G401.6 (cell line): ENCODE measurements around the gene F3.

Experiments
- FAIRE-seq: peaks from 2 replicates; lab custom pipeline; 2012; peaks lifted over from hg19 to GRCh38; lab: Jason Lieb, UNC

The F3 gene

DNA sequence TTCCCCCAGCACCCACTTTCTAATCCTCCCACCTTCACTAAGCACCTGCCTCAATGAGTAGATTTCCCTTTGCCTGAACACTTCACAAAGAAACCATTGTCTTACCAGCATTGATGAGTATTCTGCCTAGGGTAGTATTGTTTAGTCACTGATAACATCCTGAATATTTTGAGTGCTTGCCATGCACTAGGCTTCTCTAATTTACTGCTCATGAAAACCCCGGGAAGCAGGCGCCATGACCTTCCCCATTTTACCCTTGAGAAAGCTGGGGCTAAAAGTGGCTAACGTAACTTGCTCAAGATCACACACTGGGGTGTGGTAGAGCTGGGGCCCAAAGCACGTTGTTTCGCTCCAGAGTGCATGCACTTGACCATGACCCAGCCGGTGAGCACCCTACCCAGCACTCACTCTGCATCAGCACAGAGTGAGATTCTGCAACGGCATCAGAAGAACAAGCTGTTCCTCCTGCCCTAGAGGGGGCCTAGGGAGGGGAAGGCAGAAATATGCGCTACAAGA is 10.6 kb upstream of the F3 start:
- FAIRE-seq: no peak

DNA sequence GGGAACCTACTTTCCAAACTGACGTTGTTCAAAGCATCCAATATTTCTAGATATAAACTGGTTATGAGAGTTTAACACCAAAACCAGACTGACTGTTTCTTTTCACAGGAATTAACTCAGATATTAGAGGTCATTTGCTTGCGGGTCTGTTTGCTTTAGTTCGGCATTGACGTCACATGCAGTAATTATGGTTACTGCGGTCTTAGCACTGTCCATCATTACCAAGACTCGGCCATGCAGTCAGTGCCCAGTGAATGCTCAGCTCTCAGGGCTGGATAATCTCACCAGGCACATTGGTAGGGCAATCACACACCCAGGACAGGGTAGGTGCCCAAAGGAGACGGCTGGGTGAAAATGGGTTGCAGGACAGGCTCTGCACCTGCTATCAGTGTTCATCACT is 9.9 kb upstream of the F3 start:
- no peak for FAIRE-seq

DNA sequence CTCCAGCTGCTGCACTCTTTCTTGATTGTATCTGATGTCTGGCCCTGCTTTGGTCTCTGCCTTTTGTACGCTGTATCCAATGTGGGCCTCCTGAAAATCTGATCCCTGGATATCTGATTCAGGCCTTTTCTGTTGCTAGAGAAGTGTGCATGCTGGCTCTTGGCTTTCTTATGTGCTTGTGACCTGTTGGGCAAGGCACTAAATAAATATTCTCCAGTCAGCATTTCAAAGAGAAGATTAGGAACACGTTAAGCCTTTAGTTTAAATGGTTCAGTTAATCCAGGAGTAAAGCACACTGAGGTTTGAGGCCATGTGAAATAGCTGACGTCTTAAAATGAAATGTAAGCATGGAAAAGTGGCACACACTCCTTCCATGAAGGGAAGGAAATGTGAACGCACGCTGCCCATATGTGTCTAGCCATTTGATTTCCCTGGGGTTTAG is 9.3 kb upstream of the F3 start:
- no peak for FAIRE-seq

DNA sequence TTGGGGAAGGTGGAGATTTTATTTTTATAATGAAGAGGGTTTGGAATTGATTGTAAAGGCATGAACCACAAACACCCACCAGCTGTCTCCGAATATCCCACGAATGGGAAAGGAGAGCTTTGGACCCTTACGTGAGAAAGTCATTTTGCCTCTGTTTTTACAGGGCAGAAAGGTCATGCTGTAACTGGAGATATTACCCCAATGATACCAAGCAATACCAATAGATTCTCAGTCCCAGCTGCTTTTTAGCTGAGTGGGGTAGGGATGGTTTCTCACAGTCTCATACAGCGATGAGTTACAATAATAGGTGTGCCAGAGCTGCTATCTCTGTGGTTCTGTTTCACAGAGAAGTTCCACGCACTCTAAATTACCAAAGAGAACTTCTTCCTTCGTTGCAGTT is 8.8 kb upstream of the F3 start:
- FAIRE-seq: no peak

DNA sequence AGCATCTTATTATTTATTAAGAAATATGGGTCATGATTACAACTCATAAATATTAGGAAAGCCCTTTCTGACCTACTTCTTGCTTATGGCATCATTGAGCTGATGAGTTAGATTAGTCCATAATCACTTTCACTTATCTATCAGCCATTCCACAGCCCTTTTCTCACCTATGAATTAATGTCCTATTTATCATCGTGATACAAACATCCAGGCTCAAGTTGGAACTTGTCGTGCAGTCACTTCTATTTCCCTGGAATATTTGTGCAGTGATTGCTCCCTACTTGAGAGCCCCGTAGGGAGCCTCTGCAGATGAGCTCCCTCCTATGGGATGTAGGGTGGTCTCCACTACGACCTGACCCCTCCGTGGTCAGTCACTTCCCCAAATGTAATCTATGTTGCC is 8.1 kb upstream of the F3 start:
- no peak for FAIRE-seq

DNA sequence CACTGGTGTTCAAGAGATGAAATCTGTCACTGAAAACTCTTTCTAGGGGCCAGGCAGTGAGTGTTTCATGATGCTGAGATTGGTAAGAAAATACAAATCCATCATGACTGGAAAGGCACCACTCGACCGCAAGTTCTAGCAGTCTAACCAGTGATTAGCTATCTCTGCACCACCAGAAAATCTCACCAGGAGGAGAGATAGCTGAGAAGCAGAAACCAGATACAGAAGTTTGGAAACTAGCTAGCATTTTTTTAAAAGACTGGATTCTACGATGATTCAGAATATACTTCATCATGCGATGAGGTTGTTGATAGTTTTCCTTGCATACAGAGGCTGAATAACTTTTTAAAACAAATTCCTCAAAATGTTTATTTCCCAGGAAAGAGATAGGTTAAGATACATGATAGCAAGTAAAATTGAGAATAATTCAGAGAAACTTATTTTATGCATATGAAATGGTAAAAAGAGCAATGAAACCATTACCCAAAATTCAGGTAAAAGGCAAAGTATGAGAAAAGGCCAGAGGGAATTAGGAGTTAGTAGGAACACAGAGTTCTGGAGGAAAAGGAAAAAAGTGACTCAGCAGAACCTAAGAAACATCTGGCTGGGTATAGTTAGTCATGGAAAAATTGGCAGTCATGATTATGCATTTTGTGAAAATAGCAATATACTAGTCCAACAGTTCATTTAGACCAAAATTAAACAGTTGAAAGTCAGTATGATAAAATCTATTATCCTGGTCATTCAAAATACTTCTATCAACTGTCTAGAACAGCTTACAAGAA is 3.3 kb upstream of the F3 start:
- no peak for FAIRE-seq

DNA sequence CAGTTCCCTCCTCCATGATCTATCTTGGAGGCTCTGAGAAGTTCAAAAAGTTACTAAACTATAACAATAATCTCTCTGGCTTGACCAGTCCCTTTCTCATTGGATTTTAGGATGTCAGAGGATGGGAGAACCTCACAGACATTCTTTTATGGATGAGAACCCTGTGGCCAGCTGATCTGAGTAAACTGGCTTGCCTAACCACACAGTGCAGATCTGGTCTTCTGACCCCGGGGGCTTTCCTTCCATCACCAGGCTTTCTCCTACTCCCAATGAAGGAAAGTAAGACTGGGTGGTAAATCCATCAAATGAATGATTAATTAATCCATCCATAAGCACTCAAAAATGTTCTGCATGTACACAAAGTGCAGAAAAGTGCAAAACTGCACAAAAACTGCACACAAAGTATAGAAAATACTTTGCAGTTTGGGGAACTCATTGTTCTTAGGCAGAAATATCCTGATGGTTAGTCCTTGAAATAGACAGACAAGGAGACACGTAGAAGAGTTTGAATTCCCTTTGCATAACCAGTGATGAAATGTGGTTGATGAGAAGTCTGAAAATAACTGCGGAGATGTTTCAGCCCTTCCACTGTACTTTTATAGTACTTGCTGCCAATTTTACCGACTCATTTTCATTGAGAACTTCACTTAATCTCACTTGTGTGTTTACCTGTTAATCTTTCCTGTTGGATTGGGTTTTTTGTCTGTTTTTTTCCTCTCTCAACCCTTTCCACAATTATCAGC is 2.5 kb upstream of the F3 start:
- no peak for FAIRE-seq

DNA sequence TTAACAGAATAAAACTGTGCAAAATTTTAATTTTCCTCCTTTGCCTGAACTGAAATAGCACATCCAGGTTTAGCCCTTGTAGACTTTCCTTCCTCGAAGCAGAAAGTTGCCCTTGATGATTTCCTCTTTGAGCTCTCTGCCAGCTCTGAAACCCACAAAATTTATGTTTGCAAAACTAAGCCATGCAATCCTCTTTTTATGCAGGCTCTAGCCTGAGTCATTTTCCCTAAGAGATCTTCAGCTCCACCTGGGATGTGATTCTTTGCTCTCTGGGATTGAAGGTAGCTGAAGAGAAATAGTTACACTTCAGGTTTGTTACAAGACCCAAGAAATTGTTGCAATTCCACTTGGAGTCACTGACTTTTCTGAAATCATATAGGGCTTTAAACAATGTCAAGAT is 1.4 kb upstream of the F3 start:
- FAIRE-seq: no peak

DNA sequence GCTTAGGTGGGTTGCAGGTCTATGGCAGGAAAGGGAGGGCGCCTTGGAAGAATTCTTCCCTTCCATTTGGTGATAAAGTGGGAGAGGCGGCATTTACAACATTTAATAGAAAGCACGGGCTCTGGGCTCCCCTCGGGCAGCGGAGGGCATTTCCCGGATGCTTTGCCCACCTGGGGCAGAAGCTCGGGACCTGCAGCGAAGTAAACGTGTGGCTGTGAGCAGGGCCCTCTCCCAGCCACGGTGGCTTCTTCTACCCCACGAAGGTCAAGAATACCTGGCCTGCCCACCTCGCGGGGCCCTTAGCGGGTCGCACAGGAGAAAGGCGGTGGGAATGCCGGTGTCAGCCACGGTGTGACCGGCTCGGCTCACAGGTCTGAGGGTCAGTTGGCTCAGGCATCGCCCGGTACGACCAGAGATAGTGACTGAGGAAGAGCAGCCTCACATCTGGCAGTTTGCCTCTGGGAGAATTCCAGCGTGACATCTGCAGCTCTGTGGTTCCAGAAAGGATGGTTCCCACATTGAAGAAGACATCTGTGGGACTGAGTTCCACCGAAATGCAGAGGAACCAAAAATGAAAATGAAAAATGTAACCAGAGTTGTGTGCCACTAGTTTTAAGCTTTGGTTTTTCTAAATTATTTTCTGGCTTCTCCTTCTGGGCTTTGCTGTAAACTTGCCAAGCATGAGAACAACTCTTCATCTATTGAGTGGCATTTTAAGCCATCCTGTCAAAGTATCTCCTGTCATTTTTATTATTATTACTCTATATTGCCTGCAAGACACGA is 720 bp upstream of the F3 start:
- no peak for FAIRE-seq

DNA sequence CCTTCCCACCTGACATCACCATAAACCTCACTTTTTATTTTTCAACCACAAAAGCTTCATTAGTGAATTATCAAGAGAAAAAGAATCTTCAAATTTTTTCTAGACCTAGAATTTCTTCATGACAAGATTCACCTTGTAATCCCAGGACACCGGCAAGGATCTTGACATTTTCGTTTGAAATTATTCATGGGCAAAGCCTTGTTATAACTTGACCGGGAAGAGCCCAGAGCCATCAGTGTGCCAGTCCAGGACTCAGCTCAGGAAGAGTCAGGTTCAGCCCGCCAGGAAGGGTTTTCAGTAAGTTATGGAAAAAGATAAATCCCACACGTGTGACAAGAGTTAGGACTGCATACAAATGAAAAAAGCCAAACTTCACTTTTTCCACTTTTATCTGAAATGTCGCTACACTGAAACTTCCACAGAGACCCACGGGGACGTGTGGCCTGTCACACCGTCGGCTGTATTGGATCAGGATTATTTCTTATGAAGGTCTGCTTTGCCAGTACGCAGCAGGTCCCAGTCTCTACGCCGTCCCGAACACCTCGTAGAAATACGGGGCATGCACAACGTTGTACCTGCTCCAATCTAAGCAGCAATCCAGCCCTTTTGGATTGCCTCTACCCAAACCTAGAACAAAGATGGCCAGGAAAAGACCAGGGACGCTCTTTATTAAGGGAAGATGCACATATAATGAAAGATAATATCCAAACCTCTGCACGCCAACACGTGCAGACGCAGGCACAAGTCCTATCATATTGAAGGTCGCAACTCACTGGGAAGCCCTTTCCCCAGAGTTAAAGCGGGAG is 916 bp downstream of the F3 start:
- FAIRE-seq: no peak

DNA sequence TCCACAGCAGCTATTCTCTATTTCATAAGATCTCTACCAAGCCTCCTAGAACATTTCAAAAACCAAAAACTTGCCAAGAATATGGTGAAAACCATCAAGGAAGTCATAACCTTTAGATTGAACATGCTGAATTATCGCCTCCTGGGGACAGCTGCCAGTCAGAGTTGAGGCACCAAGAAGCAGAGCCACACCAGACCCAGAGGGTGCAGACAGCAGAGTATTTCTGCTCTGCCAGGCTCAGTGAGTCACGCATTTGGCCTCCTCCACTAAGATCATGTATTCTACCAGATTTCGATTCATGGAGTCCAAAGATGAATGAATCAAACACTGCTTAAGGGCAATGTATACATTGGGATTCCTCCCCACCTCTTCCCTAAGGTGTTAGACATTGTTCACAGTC is 2.1 kb downstream of the F3 start:
- FAIRE-seq: no peak

DNA sequence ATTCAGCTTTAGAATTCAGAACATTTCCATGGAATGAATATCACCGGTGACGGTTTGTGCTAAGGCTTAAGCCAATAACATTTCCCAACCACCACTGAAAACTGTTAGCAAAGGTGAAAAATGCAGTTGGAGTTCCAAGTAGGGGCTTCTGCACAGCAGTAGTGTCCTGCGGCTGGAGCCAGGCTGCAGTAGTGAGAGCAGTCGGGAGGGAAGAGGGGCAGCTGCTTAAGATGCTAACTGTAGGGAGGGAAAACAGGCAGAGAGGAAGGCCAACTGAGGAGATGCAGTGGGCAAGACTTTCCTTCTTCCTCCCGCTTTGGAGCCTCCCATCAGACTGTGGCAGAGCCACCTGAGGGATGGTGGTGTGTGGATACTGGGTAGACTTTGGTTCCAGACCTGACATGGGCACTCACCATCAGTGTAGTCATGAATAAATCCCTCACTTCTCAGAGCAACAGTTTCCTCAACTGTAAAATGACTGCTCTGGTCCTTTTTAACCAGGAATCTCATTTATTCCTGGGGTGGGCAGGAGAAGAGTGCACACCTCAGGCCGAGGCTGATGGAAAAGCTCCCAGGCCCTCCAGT is 3.2 kb downstream of the F3 start:
- FAIRE-seq: no peak

DNA sequence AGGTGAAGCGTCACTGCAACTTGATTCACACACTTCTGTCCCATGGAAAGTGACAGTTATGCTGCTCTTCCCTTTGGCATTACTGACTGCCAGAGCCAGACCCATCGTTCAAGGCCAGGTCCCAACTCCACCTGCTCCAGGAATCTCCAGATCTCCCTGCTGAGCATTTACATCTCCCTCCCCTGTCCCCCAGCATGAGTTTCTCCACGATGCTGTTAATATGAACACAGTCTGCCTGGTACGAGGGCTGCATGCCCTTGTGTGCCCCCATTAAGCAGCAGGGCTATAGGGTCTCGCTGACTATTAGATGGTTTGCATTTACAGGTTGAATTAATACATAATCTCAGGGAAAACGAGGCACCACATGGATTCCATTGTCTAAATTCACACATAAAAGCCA is 4.3 kb downstream of the F3 start:
- no peak for FAIRE-seq

DNA sequence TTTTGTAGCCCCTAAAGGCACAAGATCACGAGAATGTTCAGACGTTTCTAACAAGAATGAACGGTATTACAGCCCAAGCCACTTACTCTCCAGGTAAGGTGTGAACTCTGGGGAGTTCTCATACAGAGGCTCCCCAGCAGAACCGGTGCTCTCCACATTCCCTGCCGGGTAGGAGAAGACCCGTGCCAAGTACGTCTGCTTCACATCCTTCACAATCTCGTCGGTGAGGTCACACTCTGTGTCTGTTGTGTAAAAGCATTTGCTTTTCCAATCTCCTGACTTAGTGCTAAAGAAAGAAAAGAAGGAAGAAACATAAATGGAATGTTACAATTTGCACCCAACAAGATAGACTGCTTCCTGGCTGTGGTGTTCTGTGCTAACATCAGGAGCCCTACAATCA is 5.7 kb downstream of the F3 start:
- no peak for FAIRE-seq

DNA sequence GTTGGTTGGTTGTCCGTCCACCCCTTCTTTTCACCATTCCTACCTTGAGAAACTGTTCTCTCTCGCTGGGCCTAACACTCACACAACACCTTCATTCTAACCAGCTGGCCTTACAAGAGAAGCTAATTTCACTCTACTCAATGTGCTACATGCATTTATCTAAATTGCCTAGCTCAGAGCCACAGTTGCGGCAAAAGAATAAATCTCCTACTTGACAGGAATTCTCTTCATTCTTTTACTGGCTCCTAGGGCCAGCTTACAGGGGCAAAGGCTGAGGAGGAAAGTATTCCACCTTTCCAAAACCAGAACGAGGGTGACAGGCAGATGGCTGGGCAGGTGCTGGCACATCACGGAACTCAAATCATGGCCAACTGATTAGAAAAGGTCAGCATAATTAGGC is 6.5 kb downstream of the F3 start:
- FAIRE-seq: no peak

DNA sequence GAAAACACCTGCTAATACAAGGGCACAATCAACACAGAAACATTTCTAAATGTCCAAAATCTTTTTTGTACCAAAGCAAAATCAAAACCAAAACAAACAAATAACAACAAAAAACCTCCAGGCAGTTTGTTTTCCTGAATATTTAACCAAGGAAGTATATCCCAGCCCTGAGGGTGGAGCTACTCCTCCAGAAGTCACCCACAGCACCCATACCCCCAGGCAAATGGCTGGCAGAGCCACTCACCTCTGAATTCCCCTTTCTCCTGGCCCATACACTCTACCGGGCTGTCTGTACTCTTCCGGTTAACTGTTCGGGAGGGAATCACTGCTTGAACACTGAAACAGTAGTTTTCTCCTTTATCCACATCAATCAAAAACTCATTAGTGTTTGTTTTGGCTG is 9.5 kb downstream of the F3 start:
- FAIRE-seq: no peak

DNA sequence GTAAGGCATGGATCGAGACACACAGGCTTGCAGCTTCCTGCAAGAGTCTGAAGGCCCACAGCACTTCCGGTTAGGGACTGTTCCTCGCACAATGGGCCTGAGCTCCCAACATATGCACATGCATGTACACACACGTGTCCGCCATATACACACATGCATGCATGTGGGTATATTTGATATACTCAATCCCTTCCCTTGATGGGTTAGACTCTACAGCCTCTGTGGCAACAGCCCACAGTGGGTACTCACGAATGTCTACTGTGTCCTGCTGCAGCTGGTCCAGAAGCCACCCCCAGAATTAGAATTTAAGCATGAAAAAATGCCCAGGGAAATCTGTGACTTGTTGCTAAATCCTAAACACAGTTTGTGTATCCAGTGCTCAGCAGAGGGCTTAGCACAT is 9.9 kb downstream of the F3 start:
- FAIRE-seq: no peak

DNA sequence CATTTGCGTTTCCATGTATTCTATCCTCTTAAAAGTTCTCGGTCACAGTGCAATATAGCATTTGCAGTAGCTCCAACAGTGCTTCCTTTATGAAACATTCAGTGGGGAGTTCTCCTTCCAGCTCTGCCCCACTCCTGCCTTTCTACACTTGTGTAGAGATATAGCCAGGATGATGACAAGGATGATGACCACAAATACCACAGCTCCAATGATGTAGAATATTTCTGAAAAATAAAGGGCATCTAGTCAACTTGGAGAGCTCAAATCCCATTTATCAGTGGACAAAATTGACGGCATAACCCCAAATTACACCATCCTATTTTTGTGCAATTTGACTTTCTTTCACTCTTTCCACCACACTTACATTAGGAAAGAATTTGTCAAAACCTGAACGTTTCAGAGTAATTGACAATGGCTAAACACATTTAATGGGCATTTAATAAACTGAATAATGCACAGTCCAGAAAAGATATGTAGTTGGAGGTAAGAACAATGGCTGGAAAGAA is 11.1 kb downstream of the F3 start:
- no peak for FAIRE-seq

DNA sequence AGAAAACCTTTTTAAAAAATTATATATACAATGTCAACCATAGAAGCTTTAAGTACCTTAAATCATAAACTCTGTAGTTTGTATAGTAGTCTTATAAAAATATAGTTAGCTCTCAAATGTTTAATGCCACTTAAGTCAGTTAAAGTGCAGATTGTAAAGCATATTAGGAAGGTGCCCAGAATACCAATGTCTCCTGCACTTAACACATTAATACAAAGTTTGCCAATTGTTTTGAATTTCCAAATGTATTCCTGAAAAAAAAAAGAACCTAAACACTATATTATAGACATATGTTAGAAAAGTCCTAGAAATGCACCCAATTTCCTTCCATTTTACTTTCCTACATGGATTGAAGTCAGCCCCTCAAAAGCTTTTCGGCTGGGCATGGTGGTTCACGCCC is 12.1 kb downstream of the F3 start:
- FAIRE-seq: no peak

DNA sequence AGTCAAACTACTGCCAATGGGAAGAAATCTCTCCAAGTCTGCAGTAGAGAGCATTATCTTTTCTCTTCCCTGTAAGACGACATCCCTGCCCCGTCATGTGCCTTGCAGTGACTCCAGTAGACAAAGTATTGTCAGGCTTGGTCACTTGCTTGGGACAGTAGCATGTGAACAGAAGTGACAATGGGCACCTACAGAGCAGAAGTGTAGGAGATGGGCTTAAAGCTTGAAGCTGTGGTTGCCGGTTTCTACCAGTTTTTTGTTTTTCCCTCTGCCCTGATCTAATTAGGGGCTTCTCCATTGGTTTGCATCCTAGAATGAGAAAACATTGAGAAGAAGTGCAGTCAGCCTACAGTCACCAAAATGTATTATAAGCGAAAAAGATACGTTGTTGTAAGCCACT is 12.7 kb downstream of the F3 start:
- no peak for FAIRE-seq

DNA sequence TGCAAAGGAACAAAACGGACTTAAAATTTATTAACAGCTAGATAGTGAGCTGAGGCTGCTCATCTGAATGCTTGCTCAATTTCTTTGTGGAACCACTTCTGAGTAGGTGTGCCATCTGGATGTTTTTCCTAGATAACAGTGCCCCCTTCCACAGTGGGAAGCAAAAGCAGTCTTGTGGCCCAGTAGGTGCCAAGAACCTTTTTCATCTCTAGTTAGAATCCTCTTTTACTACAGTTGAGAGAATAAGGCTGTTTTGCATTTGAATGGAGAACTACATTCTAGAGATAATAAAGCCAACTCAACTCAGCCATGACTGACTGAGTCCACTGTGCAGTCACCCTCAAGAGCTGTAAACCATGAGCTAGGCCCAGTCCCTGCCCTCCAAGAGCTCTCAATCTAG is 13.3 kb downstream of the F3 start:
- no peak for FAIRE-seq
